Activated T-cell treated with anti-CD3 and anti-CD28 coated beads, Interleukin-2, amount 50 U/mL, for 4 hours (primary cell): ENCODE data around the gene SUPT3H. TPM values are rescaled to one million over a fixed set of nuclear protein-coding genes. Genes with fewer than 3 reads are reported as not detected.

Experiments used
- ATAC-seq, 2 donors: fragments of 200-7000 bp; cut with Tn5 transposase; one replicate each; pipeline ENCODE4 v1.10.0; 2021
- DNase-seq: peaks from one replicate; pipeline ENCODE4 v3.0.0-alpha.2; 2020
- H3K27me3 Mint-ChIP-seq: one replicate; pipeline ENCODE4 v1.8.0; 2021; ENCODE audit warnings: low read depth, mixed read lengths
- H3K36me3 Mint-ChIP-seq: one replicate; pipeline ENCODE4 v1.8.0; 2022; ENCODE audit warnings: mixed read lengths; ENCODE audit not compliant: insufficient read depth
- H3K4me1 Mint-ChIP-seq: one replicate; pipeline ENCODE4 v1.8.0; 2021; ENCODE audit warnings: low read depth, mixed read lengths
- H3K4me3 Mint-ChIP-seq: one replicate; pipeline ENCODE4 v1.8.0; 2021; ENCODE audit warnings: mild to moderate bottlenecking, moderate library complexity, mixed read lengths
- H3K9me3 Mint-ChIP-seq: one replicate; pipeline ENCODE4 v1.8.0; 2021; ENCODE audit warnings: mixed read lengths
- total RNA-seq, 3 donors: library from RNA; stranded (reverse); gene quantifications; one replicate each; pipeline ENCODE4 v1.2.1, GENCODE V29; 2021

SUPT3H gene
- total RNA-seq, 3 donors from 2014 or later, result 14.1 to 15.7 (median 15.7) TPM

- peaks cover 5% of the 10 kb centered on the region for H3K9me3 Mint-ChIP-seq
- H3K36me3 Mint-ChIP-seq, result peaks cover 9% of the 10 kb centered on the region
- no peaks in the 10 kb centered on the region for H3K27me3 Mint-ChIP-seq
- DNase-seq (no peak), ATAC-seq (no peak)
- H3K4me1 Mint-ChIP-seq, result peaks cover 11% of the 10 kb centered on the region
- H3K4me3 Mint-ChIP-seq, result no peak overlapping the region
Observed at GRCh38 chr6:44955145-44955544, 422.6 kb downstream of the SUPT3H start.

- Mint-ChIP-seq H3K27me3 (no peaks in the 10 kb centered on the region), H3K36me3 (peaks cover 17% of the 10 kb centered on the region), H3K9me3 (peaks cover 13% of the 10 kb centered on the region), H3K4me1 (peaks cover 11% of the 10 kb centered on the region), H3K4me3 (no peak overlapping the region)
- ATAC-seq (no peak), DNase-seq (no peak)
Observed at GRCh38 chr6:44954281-44954680, 423.5 kb downstream of the SUPT3H start.

- H3K4me1 Mint-ChIP-seq, result peaks cover 11% of the 10 kb centered on the region
- H3K4me3 Mint-ChIP-seq, result no peak overlapping the region
- H3K9me3 Mint-ChIP-seq, result peaks cover 26% of the 10 kb centered on the region
- ATAC-seq (peak; percentile 14 to 23), DNase-seq (no peak)
- H3K27me3 Mint-ChIP-seq, result no peaks in the 10 kb centered on the region
- peaks cover 23% of the 10 kb centered on the region for H3K36me3 Mint-ChIP-seq
Observed at GRCh38 chr6:44951253-44951747, 426.4 kb downstream of the SUPT3H start.

- DNase-seq (no peak), ATAC-seq (no peak)
- H3K36me3 Mint-ChIP-seq, result peaks cover 27% of the 10 kb centered on the region
- H3K4me3 Mint-ChIP-seq, result no peak overlapping the region
- H3K9me3 Mint-ChIP-seq, result peaks cover 36% of the 10 kb centered on the region
- peaks cover 11% of the 10 kb centered on the region for H3K4me1 Mint-ChIP-seq
- H3K27me3 Mint-ChIP-seq, result no peaks in the 10 kb centered on the region
Observed at GRCh38 chr6:44949596-44950201, 428.0 kb downstream of the SUPT3H start.

GRCh38 chr6:44943541-44943940, 434.2 kb downstream of the SUPT3H start:
- Mint-ChIP-seq H3K9me3 (peaks cover 44% of the 10 kb centered on the region), H3K4me1 (peaks cover 15% of the 10 kb centered on the region), H3K36me3 (peaks cover 22% of the 10 kb centered on the region), H3K4me3 (no peak overlapping the region), H3K27me3 (no peaks in the 10 kb centered on the region)
- no peak for ATAC-seq
- DNase-seq, result no peak

GRCh38 chr6:44942798-44943197, 434.9 kb downstream of the SUPT3H start:
- ATAC-seq (no peak), DNase-seq (no peak)
- Mint-ChIP-seq H3K9me3 (peaks cover 48% of the 10 kb centered on the region), H3K4me1 (peaks cover 19% of the 10 kb centered on the region), H3K4me3 (no peak overlapping the region), H3K27me3 (no peaks in the 10 kb centered on the region), H3K36me3 (peaks cover 22% of the 10 kb centered on the region)

GRCh38 chr6:44942201-44942600, 435.5 kb downstream of the SUPT3H start:
- Mint-ChIP-seq H3K27me3 (no peaks in the 10 kb centered on the region), H3K36me3 (peaks cover 22% of the 10 kb centered on the region), H3K4me3 (no peak overlapping the region), H3K9me3 (peaks cover 43% of the 10 kb centered on the region), H3K4me1 (peaks cover 19% of the 10 kb centered on the region)
- peak in 1 of 2 donors; percentile 32 for ATAC-seq
- no peak for DNase-seq

- DNase-seq (no peak), ATAC-seq (no peak)
- Mint-ChIP-seq H3K4me1 (peaks cover 30% of the 10 kb centered on the region), H3K4me3 (no peak overlapping the region), H3K36me3 (peaks cover 15% of the 10 kb centered on the region), H3K27me3 (no peaks in the 10 kb centered on the region), H3K9me3 (peaks cover 32% of the 10 kb centered on the region)
Observed at GRCh38 chr6:44940367-44940766, 437.4 kb downstream of the SUPT3H start.

GRCh38 chr6:44935693-44936300, 441.9 kb downstream of the SUPT3H start:
- H3K27me3 Mint-ChIP-seq, result no peaks in the 10 kb centered on the region
- peak; percentile 72 to 75 for ATAC-seq
- H3K9me3 Mint-ChIP-seq, result peaks cover 22% of the 10 kb centered on the region
- no peak for DNase-seq
- H3K4me1 Mint-ChIP-seq, result peaks cover 48% of the 10 kb centered on the region
- H3K4me3 Mint-ChIP-seq, result no peak overlapping the region
- peaks cover 16% of the 10 kb centered on the region for H3K36me3 Mint-ChIP-seq

- ATAC-seq, result peak; percentile 39 to 47
- no peak for DNase-seq
- Mint-ChIP-seq H3K9me3 (peaks cover 4% of the 10 kb centered on the region), H3K4me3 (peak overlapping the region; percentile 79), H3K27me3 (no peaks in the 10 kb centered on the region), H3K36me3 (peaks cover 7% of the 10 kb centered on the region), H3K4me1 (peaks cover 48% of the 10 kb centered on the region)
Observed at GRCh38 chr6:44933108-44933507, 444.6 kb downstream of the SUPT3H start.

GRCh38 chr6:44932651-44933091, 445.1 kb downstream of the SUPT3H start:
- peaks cover 49% of the 10 kb centered on the region for H3K4me1 Mint-ChIP-seq
- no peaks in the 10 kb centered on the region for H3K27me3 Mint-ChIP-seq
- ATAC-seq (peak; percentile 29 to 49), DNase-seq (no peak)
- H3K36me3 Mint-ChIP-seq, result peaks cover 10% of the 10 kb centered on the region
- peak overlapping the region; percentile 79 for H3K4me3 Mint-ChIP-seq
- peaks cover 4% of the 10 kb centered on the region for H3K9me3 Mint-ChIP-seq

- peaks cover 47% of the 10 kb centered on the region for H3K4me1 Mint-ChIP-seq
- DNase-seq, result no peak
- H3K36me3 Mint-ChIP-seq, result peaks cover 10% of the 10 kb centered on the region
- peak overlapping the region; percentile 36 for H3K4me3 Mint-ChIP-seq
- H3K27me3 Mint-ChIP-seq, result no peaks in the 10 kb centered on the region
- H3K9me3 Mint-ChIP-seq, result peaks cover 4% of the 10 kb centered on the region
- ATAC-seq, result no peak
Observed at GRCh38 chr6:44931385-44931784, 446.3 kb downstream of the SUPT3H start.

GRCh38 chr6:44926556-44926955, 451.2 kb downstream of the SUPT3H start:
- Mint-ChIP-seq H3K36me3 (peaks cover 10% of the 10 kb centered on the region), H3K4me3 (no peak overlapping the region), H3K27me3 (no peaks in the 10 kb centered on the region), H3K4me1 (peaks cover 52% of the 10 kb centered on the region), H3K9me3 (peaks cover 4% of the 10 kb centered on the region)
- DNase-seq, result no peak
- no peak for ATAC-seq

GRCh38 chr6:44925100-44925739, 452.5 kb downstream of the SUPT3H start:
- DNase-seq (no peak), ATAC-seq (peak; percentile 60 to 67)
- peaks cover 4% of the 10 kb centered on the region for H3K9me3 Mint-ChIP-seq
- peaks cover 5% of the 10 kb centered on the region for H3K36me3 Mint-ChIP-seq
- no peak overlapping the region for H3K4me3 Mint-ChIP-seq
- no peaks in the 10 kb centered on the region for H3K27me3 Mint-ChIP-seq
- H3K4me1 Mint-ChIP-seq, result peaks cover 52% of the 10 kb centered on the region
